Measurements from ENCODE around the gene ACTN4. TPM values are rescaled to one million over a fixed set of nuclear protein-coding genes. Genes with fewer than 3 reads are reported as not detected.
A peak's percentile ranks its signal among the peaks of the same experiment; 100 is the strongest.
"Not testable (repeated sequence)": the region's sequence is repeated elsewhere in the genome, so short reads cannot be mapped to it uniquely, and the experiment has no call there.

Gene ACTN4
- polyA plus RNA-seq, 2 of the 4 experiments (the other 2 are of a cell fraction) = 605 to 967 TPM

GRCh38 chr19:38647368-38647965, at the start of gene ACTN4 (continued):
- peak; percentile 98 for TF ChIP-seq BCL3 (IDR thresholded peaks at IDR 0.05)
- peak; percentile 32; the same call in 1 of the 3 replicates for TF ChIP-seq SMC3 (IDR thresholded peaks at IDR 0.05)
- TF ChIP-seq HES2 (IDR thresholded peaks at IDR 0.05) = no peak
- TF ChIP-seq BHLHE40 (IDR thresholded peaks at IDR 0.05; ENCODE audit: low read depth, low read length) = no peak
- no peak for TF ChIP-seq CBX2 (IDR thresholded peaks at IDR 0.05; ENCODE audit: borderline replicate concordance, low read depth)
- TF ChIP-seq MAFK (IDR thresholded peaks at IDR 0.05; ENCODE audit: partially characterized antibody) = no peak
- TF ChIP-seq MAX (IDR thresholded peaks at IDR 0.05) = peak; percentile 87
- 0 out of 2 replicates have a peak, but pooled peaks have one; percentile 74 for TF ChIP-seq HOXB5 (CRISPR knock-in tag; IDR thresholded peaks at IDR 0.05)
- no peak for TF ChIP-seq HOXB13 (CRISPR knock-in tag; IDR thresholded peaks at IDR 0.05; ENCODE audit: low read depth)
- TF ChIP-seq POLR2A (IDR thresholded peaks at IDR 0.05; ENCODE audit: low read length) = peak; percentile 100
- TF ChIP-seq ESRRA (IDR thresholded peaks at IDR 0.05; ENCODE audit: borderline replicate concordance, low read length) = 0 out of 2 replicates have a peak, but pooled peaks have one; percentile 19
- TF ChIP-seq EP300 (IDR thresholded peaks at IDR 0.05) = no peak; a peak in 1 of 5 replicates

- 61% methylated on average over 11 of the region's 11 CpGs for WGBS (ENCODE audit: missing lambda C conversion rate)
- TF ChIP-seq USF2 (IDR thresholded peaks at IDR 0.05) = no peak
- TF ChIP-seq CBX2 (IDR thresholded peaks at IDR 0.05; ENCODE audit: borderline replicate concordance, low read depth) = no peak
- TF ChIP-seq MYC (IDR thresholded peaks at IDR 0.05; ENCODE audit: borderline replicate concordance, low read length) = no peak
- no peak for TF ChIP-seq NFE2L2 (conservative IDR thresholded peaks at IDR 0.05; ENCODE audit: low read length)
- no peak for TF ChIP-seq GATA3 (IDR thresholded peaks at IDR 0.05; ENCODE audit: borderline replicate concordance)
- TF ChIP-seq TP53 (CRISPR knock-in tag; IDR thresholded peaks at IDR 0.05) = no peak
- TF ChIP-seq HES2 (IDR thresholded peaks at IDR 0.05) = no peak
- TF ChIP-seq HDAC2 (IDR thresholded peaks at IDR 0.05) = no peak
- TF ChIP-seq KDM1A (IDR thresholded peaks at IDR 0.05; ENCODE audit: low read depth) = no peak
- FAIRE-seq (no peak), ATAC-seq (no peak), DNase-seq (ENCODE audit: low read depth in 1 of 2, low spot score in 1 of 2) (no peak)
- POLR2A ChIA-PET = no interaction called here
- CTCF ChIA-PET = interaction anchor here (0.6 to 2.5 kb wide), 5 partner anchors 14 to 287 kb away, joined by 3 to 8 read pairs (median 3); partner anchors contain the start of gene FAM98C
- no peak overlapping the region for H3K4me3 ChIP-seq
- H3K4me1 ChIP-seq = 0 out of 3 replicates have a peak, but pooled peaks cover 5% of the 10 kb centered on the region
- no peaks in the 10 kb centered on the region for H3K9me3 ChIP-seq
- H3K4me2 ChIP-seq = no peak overlapping the region
- H3K27ac ChIP-seq = no peak overlapping the region
Observed at GRCh38 chr19:38599722-38600121, 47.7 kb upstream of the ACTN4 start.

- POLR2A ChIA-PET = not testable (repeated sequence)
Observed at GRCh38 chr19:38602856-38603255, 44.6 kb upstream of the ACTN4 start.

GRCh38 chr19:38606131-38606530, 41.3 kb upstream of the ACTN4 start:
- Histone ChIP-seq H3K4me1 (no peaks in the 10 kb centered on the region; the same call in 2 of the 3 replicates), H3K27ac (no peak overlapping the region), H3K4me2 (no peak overlapping the region), H3K4me3 (no peak overlapping the region), H3K9me3 (no peaks in the 10 kb centered on the region)
- FAIRE-seq (no peak), ATAC-seq (peak; percentile 14 to 29; a peak in 3 of 6 replicates), DNase-seq (ENCODE audit: low read depth in 1 of 2, low spot score in 1 of 2) (no peak)
- 66% methylated on average over 6 of the region's 6 CpGs for WGBS (ENCODE audit: missing lambda C conversion rate)
- CTCF ChIA-PET = interaction anchor here (0.7 to 4.5 kb wide), 11 partner anchors 11 to 399 kb away, joined by 3 to 19 read pairs (median 5); partner anchors contain the start of genes EIF3K and FAM98C
- TF ChIP-seq E2F6 (IDR thresholded peaks at IDR 0.05; ENCODE audit: borderline replicate concordance, low read depth) = no peak
- POLR2A ChIA-PET = interaction anchor here (1.9 kb wide), 1 partner anchor 12 kb away, joined by 7 read pairs; the partner anchor contains the start of genes EIF3K and MAP4K1

More at GRCh38 chr19:38602856-38603255, 44.6 kb upstream of the ACTN4 start:
- FAIRE-seq; H3K4me2 ChIP-seq; H3K27ac ChIP-seq; DNase-seq (ENCODE audit: low read depth in 1 of 2, low spot score in 1 of 2); H3K4me3 ChIP-seq; ATAC-seq; CTCF ChIA-PET; H3K4me1 ChIP-seq; H3K9me3 ChIP-seq: not testable (repeated sequence)
- 84% methylated on average over 5 of the region's 5 CpGs for WGBS (ENCODE audit: missing lambda C conversion rate)
